Measurements from ENCODE around the gene SLC25A19.

- TF ChIP-seq, protein P1, sequence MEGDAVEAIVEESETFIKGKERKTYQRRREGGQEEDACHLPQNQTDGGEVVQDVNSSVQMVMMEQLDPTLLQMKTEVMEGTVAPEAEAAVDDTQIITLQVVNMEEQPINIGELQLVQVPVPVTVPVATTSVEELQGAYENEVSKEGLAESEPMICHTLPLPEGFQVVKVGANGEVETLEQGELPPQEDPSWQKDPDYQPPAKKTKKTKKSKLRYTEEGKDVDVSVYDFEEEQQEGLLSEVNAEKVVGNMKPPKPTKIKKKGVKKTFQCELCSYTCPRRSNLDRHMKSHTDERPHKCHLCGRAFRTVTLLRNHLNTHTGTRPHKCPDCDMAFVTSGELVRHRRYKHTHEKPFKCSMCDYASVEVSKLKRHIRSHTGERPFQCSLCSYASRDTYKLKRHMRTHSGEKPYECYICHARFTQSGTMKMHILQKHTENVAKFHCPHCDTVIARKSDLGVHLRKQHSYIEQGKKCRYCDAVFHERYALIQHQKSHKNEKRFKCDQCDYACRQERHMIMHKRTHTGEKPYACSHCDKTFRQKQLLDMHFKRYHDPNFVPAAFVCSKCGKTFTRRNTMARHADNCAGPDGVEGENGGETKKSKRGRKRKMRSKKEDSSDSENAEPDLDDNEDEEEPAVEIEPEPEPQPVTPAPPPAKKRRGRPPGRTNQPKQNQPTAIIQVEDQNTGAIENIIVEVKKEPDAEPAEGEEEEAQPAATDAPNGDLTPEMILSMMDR (IDR thresholded peaks at IDR 0.05) = no peak
- no peak for TF ChIP-seq ZFX (IDR thresholded peaks at IDR 0.05; ENCODE audit: borderline replicate concordance)
These were observed 26.5 kb upstream of the SLC25A19 start for GRCh38 chr17:75315541-75316243.
